Gastrocnemius medialis (tissue), 4 donors: Measurements from ENCODE around the gene TFAP2C.

Source experiments
- CTCF ChIP-seq, 5 experiments: fragments of 450-650 bp in 3 of 5; fragments of 200-600 bp in 2 of 5; sonication (generic) in 2 of 5; IDR thresholded peaks in 4 of 5; conservative IDR thresholded peaks in 1 of 5; 1 replicate in 4 of 5; 2 replicates in 1 of 5; pipeline ENCODE4 v1.5.1; 2016 to 2019; ENCODE audit warnings: antibody characterized with exemption in 5 of 5, mild to moderate bottlenecking in 3 of 5, moderate library complexity in 3 of 5
- POLR2A ChIP-seq, 2 donors: fragments of 450-650 bp; IDR thresholded peaks; one replicate each; pipeline ENCODE4 v1.6.1; 2017; ENCODE audit warnings: antibody characterized with exemption in 2 of 2, mild to moderate bottlenecking in 2 of 2, moderate library complexity in 2 of 2

- TF ChIP-seq POLR2A (IDR thresholded peaks at IDR 0.05): no peak
- TF ChIP-seq CTCF (IDR thresholded peaks at IDR 0.05 in 4 of 5, conservative IDR thresholded peaks at IDR 0.05 in 1 of 5): no peak
Observed at GRCh38 chr20:56664796-56665195, 35.7 kb downstream of the TFAP2C start.
